Measurements from ENCODE around the gene MCU. TPM values are rescaled to one million over a fixed set of nuclear protein-coding genes. Genes with fewer than 3 reads are reported as not detected.

Gene MCU
- total RNA-seq, 3 donors from 2014 or later (not counting 1 experiment from before 2014, with no cell fraction given): 13.1 to 15.6 (median 14.1) TPM

DNA sequence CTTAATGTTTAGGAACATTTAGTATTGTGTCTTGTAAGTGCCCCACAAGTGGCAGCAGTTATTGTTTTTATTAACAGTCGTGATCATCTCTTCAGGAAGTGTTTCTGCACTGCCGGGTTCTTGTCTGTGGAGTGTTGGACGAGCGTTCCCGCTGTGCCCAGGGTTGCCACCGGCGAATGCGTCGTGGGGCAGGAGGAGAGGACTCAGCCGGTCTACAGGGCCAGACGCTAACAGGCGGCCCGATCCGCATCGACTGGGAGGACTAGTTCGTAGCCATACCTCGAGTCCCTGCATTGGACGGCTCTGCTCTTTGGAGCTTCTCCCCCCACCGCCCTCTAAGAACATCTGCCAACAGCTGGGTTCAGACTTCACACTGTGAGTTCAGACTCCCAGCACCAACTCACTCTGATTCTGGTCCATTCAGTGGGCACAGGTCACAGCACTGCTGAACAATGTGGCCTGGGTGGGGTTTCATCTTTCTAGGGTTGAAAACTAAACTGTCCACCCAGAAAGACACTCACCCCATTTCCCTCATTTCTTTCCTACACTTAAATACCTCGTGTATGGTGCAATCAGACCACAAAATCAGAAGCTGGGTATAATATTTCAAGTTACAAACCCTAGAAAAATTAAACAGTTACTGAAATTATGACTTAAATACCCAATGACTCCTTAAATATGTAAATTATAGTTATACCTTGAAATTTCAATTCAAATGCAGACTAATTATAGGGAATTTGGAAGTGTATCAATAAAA is 240.5 kb downstream of the MCU start:
- WGBS (ENCODE audit: insufficient coverage): 90% methylated on average over 20 of the region's 20 CpGs
- H3K27me3 ChIP-seq (ENCODE audit: control insufficient read depth, insufficient read depth, low read length): no peaks in the 10 kb centered on the region
- intact Hi-C loops (cut with micrococcal nuclease): no loop called here
- no peak overlapping the region for H3K27ac Mint-ChIP-seq
- DNase-seq (no peak), ATAC-seq (no peak)
- H3K36me3 Mint-ChIP-seq: no peaks in the 10 kb centered on the region
- H3K36me3 ChIP-seq (ENCODE audit: control insufficient read depth, insufficient read depth, low read length): no peaks in the 10 kb centered on the region
- H3K4me3 ChIP-seq (ENCODE audit: low read length): no peak overlapping the region
- no peaks in the 10 kb centered on the region for H3K4me1 ChIP-seq (ENCODE audit: control insufficient read depth, insufficient read depth, low read length)
- H3K27ac ChIP-seq (ENCODE audit: low read length): no peak overlapping the region
- H3K9me3 Mint-ChIP-seq: no peaks in the 10 kb centered on the region
- H3K9me3 ChIP-seq (ENCODE audit: control insufficient read depth, insufficient read depth, low read length): no peaks in the 10 kb centered on the region
- H3K4me1 Mint-ChIP-seq: no peaks in the 10 kb centered on the region
- peaks cover 0 to 17% of the 10 kb centered on the region in 2 donors for H3K27me3 Mint-ChIP-seq (ENCODE audit: low read depth in 2 of 2)
- H3K4me3 Mint-ChIP-seq: no peak overlapping the region
- no peak for TF ChIP-seq CTCF (IDR thresholded peaks at IDR 0.05)

GRCh38 chr10:72935361-72935760 is 243.4 kb downstream of the MCU start:
- H3K4me1 ChIP-seq (ENCODE audit: control insufficient read depth, insufficient read depth, low read length): no peaks in the 10 kb centered on the region
- no peaks in the 10 kb centered on the region for H3K27me3 ChIP-seq (ENCODE audit: control insufficient read depth, insufficient read depth, low read length)
- H3K36me3 ChIP-seq (ENCODE audit: control insufficient read depth, insufficient read depth, low read length): no peaks in the 10 kb centered on the region
- ATAC-seq (no peak), DNase-seq (no peak)
- no peaks in the 10 kb centered on the region for H3K9me3 Mint-ChIP-seq
- 90% methylated on average over 6 of the region's 6 CpGs for WGBS (ENCODE audit: insufficient coverage)
- TF ChIP-seq CTCF (IDR thresholded peaks at IDR 0.05): no peak
- no peak overlapping the region for H3K27ac ChIP-seq (ENCODE audit: low read length)
- no peaks in the 10 kb centered on the region for H3K36me3 Mint-ChIP-seq
- H3K9me3 ChIP-seq (ENCODE audit: control insufficient read depth, insufficient read depth, low read length): no peaks in the 10 kb centered on the region
- no peak overlapping the region for H3K4me3 ChIP-seq (ENCODE audit: low read length)
- intact Hi-C loops (cut with micrococcal nuclease): no loop called here
- no peaks in the 10 kb centered on the region for H3K4me1 Mint-ChIP-seq
- H3K27me3 Mint-ChIP-seq (ENCODE audit: low read depth in 2 of 2): peaks cover 0 to 11% of the 10 kb centered on the region in 2 donors
- no peak overlapping the region for H3K27ac Mint-ChIP-seq
- H3K4me3 Mint-ChIP-seq: no peak overlapping the region

Other genes with a start within 250 kb of the MCU start
- gene MICU1, start 66.1 kb upstream of the MCU start, total RNA-seq: 10 to 100 TPM; 27.9 to 30.9 (median 29.4) TPM
- not detected for gene OIT3, start 201.6 kb downstream of the MCU start, total RNA-seq

All from natural killer cell (primary cell).